IPS-NIHi11 (cell line): ENCODE results near the gene HECTD2.
"Not testable (repeated sequence)": the region's sequence is repeated elsewhere in the genome, so short reads cannot be mapped to it uniquely, and the experiment has no call there.

Experiments
- DNase-seq: peaks from one replicate; pipeline ENCODE4 v3.0.0; 2012; ENCODE audit warnings: mixed read lengths, low spot score

Gene HECTD2

GRCh38 chr10:91537614-91538383 lies 127.7 kb downstream of the HECTD2 start:
- DNase-seq: no peak

- no peak for DNase-seq
Measured at GRCh38 chr10:91539930-91540329, 129.8 kb downstream of the HECTD2 start.

GRCh38 chr10:91540733-91541132 lies 130.6 kb downstream of the HECTD2 start:
- DNase-seq: no peak

- DNase-seq: no peak
Measured at GRCh38 chr10:91541481-91541880, 131.3 kb downstream of the HECTD2 start.

- DNase-seq: no peak
Measured at GRCh38 chr10:91545384-91545783, 135.2 kb downstream of the HECTD2 start.

GRCh38 chr10:91545838-91546237 lies 135.7 kb downstream of the HECTD2 start:
- no peak for DNase-seq

GRCh38 chr10:91549262-91549661 lies 139.1 kb downstream of the HECTD2 start:
- DNase-seq: no peak

- DNase-seq: no peak
Measured at GRCh38 chr10:91550021-91550420, 139.9 kb downstream of the HECTD2 start.

GRCh38 chr10:91551856-91552255 lies 141.7 kb downstream of the HECTD2 start:
- peak; percentile 80 for DNase-seq

GRCh38 chr10:91552274-91553095 lies 142.3 kb downstream of the HECTD2 start:
- peak; percentile 31 for DNase-seq

- no peak for DNase-seq
Measured at GRCh38 chr10:91555455-91555854, 145.3 kb downstream of the HECTD2 start.

GRCh38 chr10:91556691-91557566 lies 146.8 kb downstream of the HECTD2 start:
- no peak for DNase-seq

GRCh38 chr10:91557651-91558111 lies 147.5 kb downstream of the HECTD2 start:
- no peak for DNase-seq

GRCh38 chr10:91558473-91558872 lies 148.3 kb downstream of the HECTD2 start:
- DNase-seq: no peak

GRCh38 chr10:91559169-91559568 lies 149.0 kb downstream of the HECTD2 start:
- DNase-seq: no peak

GRCh38 chr10:91559750-91560149 lies 149.6 kb downstream of the HECTD2 start:
- no peak for DNase-seq

- not testable (repeated sequence) for DNase-seq
Measured at GRCh38 chr10:91560827-91561226, 150.7 kb downstream of the HECTD2 start.

- no peak for DNase-seq
Measured at GRCh38 chr10:91562839-91563581, 152.9 kb downstream of the HECTD2 start.

- DNase-seq: no peak
Measured at GRCh38 chr10:91564026-91564425, 153.9 kb downstream of the HECTD2 start.
